GM23248 (cell line): ENCODE data around the gene PRSS22.

Experiments used
- EZH2 ChIP-seq: fragments of 200-600 bp; sonication (generic); IDR thresholded peaks from 2 replicates; pipeline ENCODE4 v1.6.1; 2018; ENCODE audit warnings: antibody characterized with exemption, mild to moderate bottlenecking; ENCODE audit not compliant: insufficient read depth, poor library complexity, severe bottlenecking
- EZH2phosphoT487 ChIP-seq: fragments of 200-600 bp; sonication (generic); IDR thresholded peaks from 2 replicates; pipeline ENCODE4 v1.6.1; 2018; ENCODE audit warnings: antibody characterized with exemption, moderate library complexity, mild to moderate bottlenecking, low read depth; ENCODE audit not compliant: insufficient read depth

DNA sequence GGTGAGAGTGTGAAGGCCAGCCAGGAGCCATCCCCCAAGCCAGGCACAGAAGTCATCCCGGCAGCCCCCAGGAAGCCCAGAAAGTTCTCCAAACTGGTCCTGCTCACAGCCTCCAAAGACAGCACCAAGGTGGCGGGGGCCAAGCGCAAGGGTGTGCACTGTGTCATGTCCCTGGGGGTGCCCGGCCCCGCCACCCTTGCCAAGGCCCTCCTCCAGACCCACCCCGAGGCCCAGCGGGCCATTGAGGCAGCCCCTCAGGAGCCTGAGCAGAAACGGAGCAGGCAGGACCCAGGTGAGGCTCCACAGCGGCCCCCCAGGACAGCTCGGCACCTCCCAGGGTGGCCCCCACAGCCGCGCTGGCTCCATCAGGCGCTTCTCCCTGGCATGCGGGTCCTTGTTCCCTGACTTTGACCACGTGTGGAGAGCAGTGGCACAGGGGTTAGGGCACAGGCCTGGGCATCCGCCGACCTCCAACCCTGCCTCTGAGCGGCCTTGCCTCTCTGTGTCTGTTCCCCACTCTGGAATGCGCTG, 38.6 kb upstream of the PRSS22 start:
- TF ChIP-seq EZH2 (no peak), EZH2phosphoT487 (no peak)
